Panc1 (cell line): Measurements from ENCODE around the gene ZCCHC4. TPM values are rescaled to one million over a fixed set of nuclear protein-coding genes. Genes with fewer than 3 reads are reported as not detected.
A peak's percentile ranks its signal among the peaks of the same experiment; 100 is the strongest.

Experiments
- ATAC-seq: fragments of 200-7000 bp; cut with Tn5 transposase; 2 replicates; pipeline ENCODE4 v1.9.1; 2020; ENCODE audit warnings: mild to moderate bottlenecking, moderate library complexity
- BruUV-seq: library from RNA; stranded (reverse); fragments of 400-500 nt; replicated peaks from 2 replicates; lab custom pipeline; 2021; lab: Mats Ljungman, UMichigan
- CTCF ChIA-PET: fragments of 300-600 bp; sonication (Branson Sonifier 250); formaldehyde crosslinking; loops from one replicate; lab custom pipeline; 2022; ENCODE audit warnings: antibody characterized with exemption; lab: Charles Lee
- POLR2A ChIA-PET: fragments of 300-600 bp; sonication (Branson Sonifier 250); formaldehyde crosslinking; loops from one replicate; lab custom pipeline; 2022; ENCODE audit warnings: antibody characterized with exemption; lab: Charles Lee
- DNase-seq: peaks from one replicate; pipeline ENCODE4 v3.0.0-alpha.2; 2010; ENCODE audit warnings: low read depth, low spot score
- H3K27ac ChIP-seq: 2 replicates; pipeline ENCODE4 v1.5.1; 2011; ENCODE audit warnings: mild to moderate bottlenecking, low read length, inconsistent platforms
- H3K27me3 ChIP-seq: fragments of 200-500 bp; sonication (Bioruptor generic); 2 replicates; pipeline ENCODE4 v1.6.0; 2014; ENCODE audit warnings: low read length, inconsistent platforms; ENCODE audit not compliant: control insufficient read depth, insufficient read depth
- H3K36me3 ChIP-seq: fragments of 200-500 bp; sonication (Bioruptor generic); 2 replicates; pipeline ENCODE4 v1.5.1; 2014; ENCODE audit warnings: inconsistent platforms, mild to moderate bottlenecking, low read length, moderate library complexity; ENCODE audit not compliant: control insufficient read depth, insufficient read depth
- H3K4me1 ChIP-seq: 2 replicates; pipeline ENCODE4 v1.5.1; 2011; ENCODE audit warnings: inconsistent platforms, mild to moderate bottlenecking, low read length, moderate library complexity; ENCODE audit not compliant: control insufficient read depth, insufficient read depth
- H3K4me3 ChIP-seq, 2 experiments: 2 replicates each; pipeline ENCODE4 v1.5.1; 2011 to 2012; ENCODE audit warnings: low read depth in 2 of 2, low read length in 2 of 2, mild to moderate bottlenecking in 2 of 2, inconsistent platforms in 1 of 2, moderate library complexity in 1 of 2
- H3K9me3 ChIP-seq: fragments of 200-500 bp; sonication (Bioruptor generic); 2 replicates; pipeline ENCODE4 v1.5.1; 2014; ENCODE audit warnings: low read depth, mild to moderate bottlenecking, inconsistent platforms, low read length, moderate library complexity; ENCODE audit not compliant: control insufficient read depth, insufficient read depth
- POLR2AphosphoS5 ChIP-seq: IDR thresholded peaks from 2 replicates; pipeline ENCODE4 v1.6.1; 2012; ENCODE audit warnings: mild to moderate bottlenecking, low read depth, low read length, moderate library complexity
- SIN3A ChIP-seq: IDR thresholded peaks from 2 replicates; pipeline ENCODE4 v1.6.1; 2012; ENCODE audit warnings: low read depth, mild to moderate bottlenecking, low read length, moderate library complexity, borderline replicate concordance; ENCODE audit not compliant: insufficient read depth
- TCF7L2 ChIP-seq: IDR thresholded peaks from 2 replicates; pipeline ENCODE4 v1.6.1; 2011; ENCODE audit warnings: mild to moderate bottlenecking, low read depth, low read length, inconsistent platforms
- in situ Hi-C: cut with HindIII; loops from 2 replicates; pipeline ENCODE4 v1.10.0; 2016; ENCODE audit warnings: low sequenced_read_pairs, low pct_unique_long_range_greater_than_20kb
- intact Hi-C: fragments of 100-400 bp; cut with micrococcal nuclease; formaldehyde crosslinking; loops from one replicate; pipeline ENCODE4 v1.10.0; 2022; ENCODE audit not compliant: unreplicated experiment
- total RNA-seq: library from RNA; stranded (reverse); gene quantifications from one replicate; pipeline ENCODE4 v1.2.1, GENCODE V29; 2021; ENCODE audit not compliant: unreplicated experiment
- TF ChIP-seq, protein P1 (sequence below): fragments of 450-650 bp; IDR thresholded peaks from 2 replicates; pipeline ENCODE4 v1.5.1; 2017; ENCODE audit warnings: mild to moderate bottlenecking
- TF ChIP-seq, protein P2 (sequence below), 2 experiments: IDR thresholded peaks; 2 replicates each; pipeline ENCODE4 v1.6.1; 2011 to 2012; ENCODE audit warnings: low read depth in 2 of 2, control low read depth in 1 of 2, low read length in 1 of 2, mild to moderate bottlenecking in 1 of 2, moderate library complexity in 1 of 2; ENCODE audit not compliant: insufficient read depth in 1 of 2

Gene ZCCHC4
- total RNA-seq, 1 experiment from 2014 or later = 6.0 TPM

DNA sequence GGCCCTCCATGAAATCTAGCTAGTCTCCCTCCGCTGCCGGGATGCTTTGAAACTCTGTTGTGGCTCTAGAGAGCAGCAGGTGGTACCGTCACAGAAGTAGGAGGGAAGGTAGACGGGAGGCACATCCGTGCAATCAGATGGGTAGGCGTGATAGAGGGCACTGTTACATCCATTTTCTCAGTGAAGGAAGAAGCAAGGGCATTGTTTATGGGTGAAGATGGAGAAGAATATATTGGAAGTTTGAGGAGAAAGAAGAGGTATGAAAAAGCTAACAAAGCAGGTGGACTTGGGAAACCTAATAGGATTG lies 65.8 kb downstream of the ZCCHC4 start:
- CTCF ChIA-PET = no interaction called here
- in situ Hi-C loops = no loop called here

DNA sequence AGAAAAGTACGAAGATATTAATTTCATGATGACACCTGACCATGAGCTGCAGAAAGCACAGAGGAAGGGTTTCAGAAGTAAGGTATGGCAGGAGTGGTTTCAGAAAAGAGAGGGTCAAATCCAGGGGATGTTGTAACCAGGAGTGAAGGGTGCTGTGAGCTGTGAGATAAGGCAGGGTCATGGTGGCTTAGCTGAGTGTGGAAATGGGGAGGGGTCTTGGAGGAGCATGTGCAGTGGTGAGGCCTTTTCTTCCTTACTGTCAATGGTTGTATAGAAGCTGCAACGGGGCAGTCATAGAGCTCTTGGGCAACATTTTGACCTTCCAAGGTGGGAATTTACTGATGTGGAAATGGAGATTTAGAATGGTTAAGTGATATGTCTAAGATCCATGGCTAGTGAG lies 67.0 kb downstream of the ZCCHC4 start:
- no peak for TF ChIP-seq TCF7L2
- TF ChIP-seq, protein P1, sequence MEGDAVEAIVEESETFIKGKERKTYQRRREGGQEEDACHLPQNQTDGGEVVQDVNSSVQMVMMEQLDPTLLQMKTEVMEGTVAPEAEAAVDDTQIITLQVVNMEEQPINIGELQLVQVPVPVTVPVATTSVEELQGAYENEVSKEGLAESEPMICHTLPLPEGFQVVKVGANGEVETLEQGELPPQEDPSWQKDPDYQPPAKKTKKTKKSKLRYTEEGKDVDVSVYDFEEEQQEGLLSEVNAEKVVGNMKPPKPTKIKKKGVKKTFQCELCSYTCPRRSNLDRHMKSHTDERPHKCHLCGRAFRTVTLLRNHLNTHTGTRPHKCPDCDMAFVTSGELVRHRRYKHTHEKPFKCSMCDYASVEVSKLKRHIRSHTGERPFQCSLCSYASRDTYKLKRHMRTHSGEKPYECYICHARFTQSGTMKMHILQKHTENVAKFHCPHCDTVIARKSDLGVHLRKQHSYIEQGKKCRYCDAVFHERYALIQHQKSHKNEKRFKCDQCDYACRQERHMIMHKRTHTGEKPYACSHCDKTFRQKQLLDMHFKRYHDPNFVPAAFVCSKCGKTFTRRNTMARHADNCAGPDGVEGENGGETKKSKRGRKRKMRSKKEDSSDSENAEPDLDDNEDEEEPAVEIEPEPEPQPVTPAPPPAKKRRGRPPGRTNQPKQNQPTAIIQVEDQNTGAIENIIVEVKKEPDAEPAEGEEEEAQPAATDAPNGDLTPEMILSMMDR = no peak
- TF ChIP-seq, protein P2, sequence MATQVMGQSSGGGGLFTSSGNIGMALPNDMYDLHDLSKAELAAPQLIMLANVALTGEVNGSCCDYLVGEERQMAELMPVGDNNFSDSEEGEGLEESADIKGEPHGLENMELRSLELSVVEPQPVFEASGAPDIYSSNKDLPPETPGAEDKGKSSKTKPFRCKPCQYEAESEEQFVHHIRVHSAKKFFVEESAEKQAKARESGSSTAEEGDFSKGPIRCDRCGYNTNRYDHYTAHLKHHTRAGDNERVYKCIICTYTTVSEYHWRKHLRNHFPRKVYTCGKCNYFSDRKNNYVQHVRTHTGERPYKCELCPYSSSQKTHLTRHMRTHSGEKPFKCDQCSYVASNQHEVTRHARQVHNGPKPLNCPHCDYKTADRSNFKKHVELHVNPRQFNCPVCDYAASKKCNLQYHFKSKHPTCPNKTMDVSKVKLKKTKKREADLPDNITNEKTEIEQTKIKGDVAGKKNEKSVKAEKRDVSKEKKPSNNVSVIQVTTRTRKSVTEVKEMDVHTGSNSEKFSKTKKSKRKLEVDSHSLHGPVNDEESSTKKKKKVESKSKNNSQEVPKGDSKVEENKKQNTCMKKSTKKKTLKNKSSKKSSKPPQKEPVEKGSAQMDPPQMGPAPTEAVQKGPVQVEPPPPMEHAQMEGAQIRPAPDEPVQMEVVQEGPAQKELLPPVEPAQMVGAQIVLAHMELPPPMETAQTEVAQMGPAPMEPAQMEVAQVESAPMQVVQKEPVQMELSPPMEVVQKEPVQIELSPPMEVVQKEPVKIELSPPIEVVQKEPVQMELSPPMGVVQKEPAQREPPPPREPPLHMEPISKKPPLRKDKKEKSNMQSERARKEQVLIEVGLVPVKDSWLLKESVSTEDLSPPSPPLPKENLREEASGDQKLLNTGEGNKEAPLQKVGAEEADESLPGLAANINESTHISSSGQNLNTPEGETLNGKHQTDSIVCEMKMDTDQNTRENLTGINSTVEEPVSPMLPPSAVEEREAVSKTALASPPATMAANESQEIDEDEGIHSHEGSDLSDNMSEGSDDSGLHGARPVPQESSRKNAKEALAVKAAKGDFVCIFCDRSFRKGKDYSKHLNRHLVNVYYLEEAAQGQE (IDR thresholded peaks at IDR 0.05; ENCODE audit: insufficient read depth in 1 of 2, low read depth in 2 of 2, low read length in 1 of 2) = no peak
- TF ChIP-seq SIN3A = no peak
- no peak for TF ChIP-seq POLR2AphosphoS5
- DNase-seq (no peak), ATAC-seq (no peak)
- no peak overlapping the region for H3K27ac ChIP-seq
- no peak overlapping the region for H3K4me3 ChIP-seq
- peaks cover 11% of the 10 kb centered on the region for H3K36me3 ChIP-seq
- POLR2A ChIA-PET = no interaction called here
- no peaks in the 10 kb centered on the region for H3K9me3 ChIP-seq
- in situ Hi-C loops = no loop called here
- H3K4me1 ChIP-seq = peaks cover 4% of the 10 kb centered on the region; the same call in 1 of the 2 replicates
- CTCF ChIA-PET = no interaction called here
- no TSS peak for BruUV-seq
- intact Hi-C loops = no loop called here
- no peaks in the 10 kb centered on the region for H3K27me3 ChIP-seq

More for the DNA sequence above, 65.8 kb downstream of the ZCCHC4 start:
- intact Hi-C loops = no loop called here
- H3K36me3 ChIP-seq = peaks cover 11% of the 10 kb centered on the region
- POLR2A ChIA-PET = no interaction called here
- DNase-seq = no peak
- H3K27me3 ChIP-seq = no peaks in the 10 kb centered on the region
- ATAC-seq = no peak
- no peak for TF ChIP-seq POLR2AphosphoS5
- TF ChIP-seq, protein P2 (IDR thresholded peaks at IDR 0.05; ENCODE audit: insufficient read depth in 1 of 2, low read depth in 2 of 2, low read length in 1 of 2) = no peak
- no peak for TF ChIP-seq TCF7L2
- H3K4me1 ChIP-seq = peaks cover 4% of the 10 kb centered on the region; the same call in 1 of the 2 replicates
- no peaks in the 10 kb centered on the region for H3K9me3 ChIP-seq
- peak overlapping the region; percentile 88 to 91; a peak in 3 of 4 replicates for H3K4me3 ChIP-seq
- peak overlapping the region; percentile 83; the same call in 1 of the 2 replicates for H3K27ac ChIP-seq
- no TSS peak for BruUV-seq
